Stimulated activated CD8-positive, alpha-beta memory T cell treated with anti-CD3 and anti-CD28 coated beads, Interleukin-4, amount 100 ng/mL, for 48 hours (primary cell): ENCODE data around the gene GPR25.
A peak's percentile ranks its signal among the peaks of the same experiment; 100 is the strongest.
"Not testable (repeated sequence)": the region's sequence is repeated elsewhere in the genome, so short reads cannot be mapped to it uniquely, and the experiment has no call there.

ENCODE experiments used
- DNase-seq: peaks from one replicate; pipeline ENCODE4 v3.0.0-alpha.2; 2020

GPR25 gene

GRCh38 chr1:200895801-200896530 is 23.2 kb downstream of the GPR25 start:
- no peak for DNase-seq

- no peak for DNase-seq
These were observed 23.9 kb downstream of the GPR25 start for GRCh38 chr1:200896531-200897196.

- no peak for DNase-seq
These were observed 24.5 kb downstream of the GPR25 start for GRCh38 chr1:200897259-200897658.

- no peak for DNase-seq
These were observed 26.2 kb downstream of the GPR25 start for GRCh38 chr1:200899015-200899386.

- no peak for DNase-seq
These were observed 26.7 kb downstream of the GPR25 start for GRCh38 chr1:200899451-200899915.

GRCh38 chr1:200899954-200900867 is 27.4 kb downstream of the GPR25 start:
- DNase-seq, result no peak

- no peak for DNase-seq
These were observed 28.1 kb downstream of the GPR25 start for GRCh38 chr1:200900877-200901276.

GRCh38 chr1:200901350-200901749 is 28.6 kb downstream of the GPR25 start:
- DNase-seq, result no peak

- DNase-seq, result no peak
These were observed 29.1 kb downstream of the GPR25 start for GRCh38 chr1:200901796-200902444.

- DNase-seq, result no peak
These were observed 31.0 kb downstream of the GPR25 start for GRCh38 chr1:200903793-200904192.

GRCh38 chr1:200904772-200905171 is 32.0 kb downstream of the GPR25 start:
- DNase-seq, result no peak

- DNase-seq, result peak; percentile 54
These were observed 32.8 kb downstream of the GPR25 start for GRCh38 chr1:200905411-200906052.

GRCh38 chr1:200906491-200906890 is 33.7 kb downstream of the GPR25 start:
- DNase-seq, result no peak

GRCh38 chr1:200907611-200908097 is 34.9 kb downstream of the GPR25 start:
- no peak for DNase-seq

- DNase-seq, result no peak
These were observed 35.5 kb downstream of the GPR25 start for GRCh38 chr1:200908191-200908868.

GRCh38 chr1:200909071-200909470 is 36.3 kb downstream of the GPR25 start:
- DNase-seq, result no peak

GRCh38 chr1:200909757-200910239 is 37.0 kb downstream of the GPR25 start:
- no peak for DNase-seq

GRCh38 chr1:200911361-200911760 is 38.6 kb downstream of the GPR25 start:
- no peak for DNase-seq

GRCh38 chr1:200911936-200912335 is 39.2 kb downstream of the GPR25 start:
- not testable (repeated sequence) for DNase-seq

GRCh38 chr1:200912737-200913407 is 40.1 kb downstream of the GPR25 start:
- no peak for DNase-seq

- no peak for DNase-seq
These were observed 43.4 kb downstream of the GPR25 start for GRCh38 chr1:200916152-200916551.
